Measurements from ENCODE around the gene YIPF3. TPM values are rescaled to one million over a fixed set of nuclear protein-coding genes. Genes with fewer than 3 reads are reported as not detected.
"Not testable (repeated sequence)": the region's sequence is repeated elsewhere in the genome, so short reads cannot be mapped to it uniquely, and the experiment has no call there.

YIPF3 gene
- total and polyA plus RNA-seq, 10 of the 15 experiments (the other 5 are each of a cell fraction or from before 2014, with no cell fraction given), result 20.5 to 88.8 (median 44.7) TPM

DNA sequence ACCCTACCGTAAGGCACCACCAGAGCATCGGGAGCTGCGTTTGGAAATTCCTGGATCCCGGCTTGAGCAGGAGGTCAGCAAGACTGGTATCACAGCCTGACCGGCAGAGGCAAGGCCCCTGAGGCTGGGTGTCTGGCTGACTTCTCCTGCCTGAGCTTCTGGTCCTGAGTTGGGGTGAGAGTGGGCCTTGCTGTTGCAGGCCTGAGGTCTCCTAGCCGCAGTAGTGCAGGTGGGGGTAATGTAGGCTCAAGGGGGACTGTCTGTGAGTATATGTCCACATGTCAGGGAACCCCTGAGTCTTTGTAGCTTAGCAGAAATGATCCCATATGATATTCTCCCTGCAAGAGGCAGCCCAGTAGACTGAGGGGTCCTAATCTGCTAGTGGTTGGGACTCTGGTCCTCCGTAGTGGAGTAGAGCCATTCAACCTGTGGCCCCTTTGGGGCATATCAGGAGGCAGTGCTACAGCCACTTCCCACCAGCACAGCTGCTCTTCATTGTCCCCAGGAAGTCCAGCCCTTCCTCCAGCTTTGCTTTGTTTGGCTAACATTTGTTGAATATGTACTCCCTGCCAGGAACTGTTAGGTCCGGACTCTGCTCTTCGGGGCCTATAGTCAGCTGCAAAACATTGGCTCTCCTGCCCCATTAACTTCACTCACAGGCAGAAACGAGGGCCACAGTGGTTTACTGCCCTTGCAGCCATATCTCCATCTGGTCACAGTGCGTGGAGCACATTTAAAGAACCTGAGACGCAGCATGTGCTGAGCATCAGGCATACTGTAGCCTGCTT lies 17.5 kb downstream of the YIPF3 start:
- ATAC-seq (no peak), DNase-seq (ENCODE audit: low read depth, low spot score) (no peak), FAIRE-seq (no peak)
- no peak overlapping the region for H3K9ac ChIP-seq (ENCODE audit: control insufficient read depth, insufficient read depth, low read length)
- 92% methylated on average over 12 of the region's 12 CpGs for WGBS (ENCODE audit: insufficient coverage, insufficient replicate concordance, low lambda C conversion rate, missing lambda C conversion rate)
- no peaks in the 10 kb centered on the region for H3K27me3 ChIP-seq (replicated peaks in 1 of 2; ENCODE audit: control insufficient read depth in 2 of 2, insufficient read depth in 2 of 2, low read length in 1 of 2)
- H3K79me2 ChIP-seq (ENCODE audit: control insufficient read depth, insufficient read depth, low read length), result no peaks in the 10 kb centered on the region
- in situ Hi-C loops (cut with MboI) (no loop called here), intact Hi-C loops (cut with micrococcal nuclease; ENCODE audit: unreplicated experiment) (no loop called here)
- no peak overlapping the region for H3K4me2 ChIP-seq (ENCODE audit: control insufficient read depth, insufficient read depth)
- H3K4me1 ChIP-seq (ENCODE audit: control insufficient read depth, insufficient read depth, low read length), result no peaks in the 10 kb centered on the region
- ChIA-PET POLR2A (interaction anchor here (0.8 kb wide), 1 partner anchor 23 kb away, joined by 3 read pairs; no protein-coding TSS in a partner anchor), RAD21 (ENCODE audit: unreplicated experiment) (no interaction called here), SMC1A (ENCODE audit: uncharacterized antibody, unreplicated experiment) (no interaction called here), CTCF (interaction anchor here (0.8 to 1.1 kb wide), 2 partner anchors 8 to 12 kb away, joined by 3 read pairs; no protein-coding TSS in a partner anchor)
- no peaks in the 10 kb centered on the region; the same call in 1 of the 2 replicates for H4K20me1 ChIP-seq (ENCODE audit: control insufficient read depth, insufficient read depth)
- H3K27ac ChIP-seq (ENCODE audit: control insufficient read depth, insufficient read depth), result no peak overlapping the region
- no TSS peak for BruUV-seq (replicated peaks)
- H3K4me3 ChIP-seq, result no peak overlapping the region
- H3K9me3 ChIP-seq (replicated peaks; ENCODE audit: control insufficient read depth, insufficient read depth, low read length), result no peaks in the 10 kb centered on the region
- H2AFZ ChIP-seq (ENCODE audit: control insufficient read depth, low read depth, low read length), result no peak overlapping the region
- H3K36me3 ChIP-seq (ENCODE audit: control insufficient read depth in 2 of 2, insufficient read depth in 2 of 2, low read length in 1 of 2), result peaks cover 14 to 20% of the 10 kb centered on the region in 2 experiments; a peak in 3 of 4 replicates
- TF ChIP-seq CEBPB (IDR thresholded peaks at IDR 0.05; ENCODE audit: borderline replicate concordance in 1 of 2, low read depth in 2 of 2, low read length in 2 of 2) (no peak), RB1 (IDR thresholded peaks at IDR 0.05; ENCODE audit: borderline replicate concordance) (no peak), GATAD2B (conservative IDR thresholded peaks at IDR 0.05; ENCODE audit: low read depth) (no peak)
- TF ChIP-seq, protein P1, sequence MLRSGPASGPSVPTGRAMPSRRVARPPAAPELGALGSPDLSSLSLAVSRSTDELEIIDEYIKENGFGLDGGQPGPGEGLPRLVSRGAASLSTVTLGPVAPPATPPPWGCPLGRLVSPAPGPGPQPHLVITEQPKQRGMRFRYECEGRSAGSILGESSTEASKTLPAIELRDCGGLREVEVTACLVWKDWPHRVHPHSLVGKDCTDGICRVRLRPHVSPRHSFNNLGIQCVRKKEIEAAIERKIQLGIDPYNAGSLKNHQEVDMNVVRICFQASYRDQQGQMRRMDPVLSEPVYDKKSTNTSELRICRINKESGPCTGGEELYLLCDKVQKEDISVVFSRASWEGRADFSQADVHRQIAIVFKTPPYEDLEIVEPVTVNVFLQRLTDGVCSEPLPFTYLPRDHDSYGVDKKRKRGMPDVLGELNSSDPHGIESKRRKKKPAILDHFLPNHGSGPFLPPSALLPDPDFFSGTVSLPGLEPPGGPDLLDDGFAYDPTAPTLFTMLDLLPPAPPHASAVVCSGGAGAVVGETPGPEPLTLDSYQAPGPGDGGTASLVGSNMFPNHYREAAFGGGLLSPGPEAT (IDR thresholded peaks at IDR 0.05; ENCODE audit: low read depth), result no peak

DNA sequence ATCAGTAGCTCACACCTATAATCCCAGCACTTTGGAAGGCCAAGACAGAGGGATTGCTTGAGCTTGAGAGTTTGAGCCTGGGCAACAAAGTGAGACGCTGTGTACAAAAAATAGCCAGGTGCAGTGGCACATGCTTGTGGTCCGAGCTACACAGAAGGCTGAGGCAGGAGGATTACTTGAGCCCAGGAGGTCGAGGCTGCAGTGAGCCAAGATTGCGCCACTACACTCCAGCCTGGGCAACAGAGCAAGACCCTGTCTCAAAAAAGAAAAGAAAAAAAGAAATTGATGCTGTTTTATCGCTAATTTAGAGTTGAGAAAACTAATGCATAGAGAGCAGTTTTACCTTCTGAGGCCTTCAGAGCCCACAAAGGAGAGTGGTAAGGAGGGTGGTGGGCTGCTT lies 18.4 kb downstream of the YIPF3 start:
- DNase-seq (ENCODE audit: low read depth, low spot score); H3K79me2 ChIP-seq (ENCODE audit: control insufficient read depth, insufficient read depth, low read length); intact Hi-C loops (cut with micrococcal nuclease; ENCODE audit: unreplicated experiment); H3K4me2 ChIP-seq (ENCODE audit: control insufficient read depth, insufficient read depth); POLR2A ChIA-PET; H3K27me3 ChIP-seq (replicated peaks in 1 of 2; ENCODE audit: control insufficient read depth in 2 of 2, insufficient read depth in 2 of 2, low read length in 1 of 2); BruUV-seq (replicated peaks); H3K27ac ChIP-seq (ENCODE audit: control insufficient read depth, insufficient read depth); H4K20me1 ChIP-seq (ENCODE audit: control insufficient read depth, insufficient read depth); H3K9me3 ChIP-seq (replicated peaks; ENCODE audit: control insufficient read depth, insufficient read depth, low read length); in situ Hi-C loops (cut with MboI); H3K9ac ChIP-seq (ENCODE audit: control insufficient read depth, insufficient read depth, low read length); FAIRE-seq; SMC1A ChIA-PET (ENCODE audit: uncharacterized antibody, unreplicated experiment); H3K4me1 ChIP-seq (ENCODE audit: control insufficient read depth, insufficient read depth, low read length); RAD21 ChIA-PET (ENCODE audit: unreplicated experiment); H2AFZ ChIP-seq (ENCODE audit: control insufficient read depth, low read depth, low read length); H3K4me3 ChIP-seq; ATAC-seq: not testable (repeated sequence)
- CTCF ChIA-PET, result interaction anchor here (7.6 kb wide), 1 partner anchor 9 kb away, joined by 70 read pairs; the partner anchor contains the start of gene LRRC73
- WGBS (ENCODE audit: insufficient coverage, insufficient replicate concordance, low lambda C conversion rate, missing lambda C conversion rate), result 99% methylated on average over 5 of the region's 5 CpGs
- peaks cover 13 to 16% of the 10 kb centered on the region in 2 experiments; a peak in 3 of 4 replicates for H3K36me3 ChIP-seq (ENCODE audit: control insufficient read depth in 2 of 2, insufficient read depth in 2 of 2, low read length in 1 of 2)

Data from GM12878 (cell line).